Measurements from ENCODE around the gene NAMPT.

DNA sequence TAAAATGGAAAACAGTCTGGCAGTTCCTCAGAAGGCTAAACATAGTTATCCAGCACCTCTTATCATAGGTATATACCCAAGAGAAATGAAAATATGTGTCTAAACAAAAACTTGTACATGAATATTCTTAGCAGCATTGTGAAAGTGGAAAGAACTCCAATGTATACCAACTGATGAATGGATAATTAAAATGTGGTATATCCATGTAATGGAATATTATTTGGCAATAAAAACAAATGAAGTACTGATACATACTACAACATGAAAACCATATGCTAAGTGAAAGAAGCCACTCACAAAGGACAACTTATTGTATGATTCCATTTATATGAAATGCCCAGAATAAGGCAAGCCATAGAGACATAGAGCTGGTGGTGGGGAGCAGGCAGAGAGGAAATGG is 32.2 kb upstream of the NAMPT start:
- TF ChIP-seq EP300 (IDR thresholded peaks at IDR 0.05) (no peak), POLR2A (IDR thresholded peaks at IDR 0.05) (no peak), POLR2AphosphoS5 (IDR thresholded peaks at IDR 0.05) (no peak)
- TF ChIP-seq, protein P1, sequence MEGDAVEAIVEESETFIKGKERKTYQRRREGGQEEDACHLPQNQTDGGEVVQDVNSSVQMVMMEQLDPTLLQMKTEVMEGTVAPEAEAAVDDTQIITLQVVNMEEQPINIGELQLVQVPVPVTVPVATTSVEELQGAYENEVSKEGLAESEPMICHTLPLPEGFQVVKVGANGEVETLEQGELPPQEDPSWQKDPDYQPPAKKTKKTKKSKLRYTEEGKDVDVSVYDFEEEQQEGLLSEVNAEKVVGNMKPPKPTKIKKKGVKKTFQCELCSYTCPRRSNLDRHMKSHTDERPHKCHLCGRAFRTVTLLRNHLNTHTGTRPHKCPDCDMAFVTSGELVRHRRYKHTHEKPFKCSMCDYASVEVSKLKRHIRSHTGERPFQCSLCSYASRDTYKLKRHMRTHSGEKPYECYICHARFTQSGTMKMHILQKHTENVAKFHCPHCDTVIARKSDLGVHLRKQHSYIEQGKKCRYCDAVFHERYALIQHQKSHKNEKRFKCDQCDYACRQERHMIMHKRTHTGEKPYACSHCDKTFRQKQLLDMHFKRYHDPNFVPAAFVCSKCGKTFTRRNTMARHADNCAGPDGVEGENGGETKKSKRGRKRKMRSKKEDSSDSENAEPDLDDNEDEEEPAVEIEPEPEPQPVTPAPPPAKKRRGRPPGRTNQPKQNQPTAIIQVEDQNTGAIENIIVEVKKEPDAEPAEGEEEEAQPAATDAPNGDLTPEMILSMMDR (IDR thresholded peaks at IDR 0.05): no peak

All from sigmoid colon (tissue), 4 donors.